CMK (cell line): Measurements from ENCODE around the gene CD81.
"Not testable (repeated sequence)": the region's sequence is repeated elsewhere in the genome, so short reads cannot be mapped to it uniquely, and the experiment has no call there.

Experiments used
- DNase-seq: peaks from one replicate; pipeline ENCODE4 v3.0.0-alpha.2; 2010; ENCODE audit warnings: low read depth

Gene CD81

DNA sequence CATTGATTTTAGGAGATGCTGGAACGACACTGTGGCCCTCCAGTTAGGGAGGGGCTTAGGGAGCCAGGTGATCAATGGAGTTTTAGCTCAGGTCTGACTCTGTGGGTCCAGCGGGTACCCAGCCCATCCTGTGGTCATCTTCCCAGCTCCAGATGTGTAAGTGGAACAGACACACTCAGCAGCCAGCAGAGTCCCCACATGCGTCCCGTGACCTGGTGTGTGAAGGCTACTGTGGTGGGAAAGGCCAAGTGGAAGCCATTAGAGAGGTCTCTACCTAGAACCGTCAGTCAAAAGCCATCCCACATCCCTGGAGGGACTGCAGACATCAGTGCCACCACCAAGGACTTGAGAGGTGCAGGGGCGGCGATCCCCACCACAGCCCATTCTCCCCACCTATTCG is 19.9 kb upstream of the CD81 start:
- DNase-seq: no peak

DNA sequence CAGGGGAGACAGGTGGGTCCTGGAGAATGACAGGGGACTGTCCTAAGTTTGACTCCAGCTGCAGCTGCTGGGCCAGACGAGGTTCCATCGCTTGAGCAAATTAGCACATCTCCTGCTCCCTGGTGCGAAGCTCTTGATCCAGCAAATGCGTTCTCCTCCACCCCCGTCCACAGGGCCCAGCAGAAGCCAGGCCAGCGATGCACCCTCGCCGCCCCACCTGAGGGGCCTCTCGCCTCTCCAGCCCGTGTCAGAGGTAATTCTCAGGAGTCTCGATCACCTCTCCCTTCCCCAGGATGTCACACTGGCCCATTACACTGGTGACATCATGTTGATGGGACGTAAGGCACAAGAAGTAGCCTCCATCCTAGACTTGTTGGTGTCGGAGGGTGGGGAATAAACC is 19.5 kb upstream of the CD81 start:
- DNase-seq: not testable (repeated sequence)

DNA sequence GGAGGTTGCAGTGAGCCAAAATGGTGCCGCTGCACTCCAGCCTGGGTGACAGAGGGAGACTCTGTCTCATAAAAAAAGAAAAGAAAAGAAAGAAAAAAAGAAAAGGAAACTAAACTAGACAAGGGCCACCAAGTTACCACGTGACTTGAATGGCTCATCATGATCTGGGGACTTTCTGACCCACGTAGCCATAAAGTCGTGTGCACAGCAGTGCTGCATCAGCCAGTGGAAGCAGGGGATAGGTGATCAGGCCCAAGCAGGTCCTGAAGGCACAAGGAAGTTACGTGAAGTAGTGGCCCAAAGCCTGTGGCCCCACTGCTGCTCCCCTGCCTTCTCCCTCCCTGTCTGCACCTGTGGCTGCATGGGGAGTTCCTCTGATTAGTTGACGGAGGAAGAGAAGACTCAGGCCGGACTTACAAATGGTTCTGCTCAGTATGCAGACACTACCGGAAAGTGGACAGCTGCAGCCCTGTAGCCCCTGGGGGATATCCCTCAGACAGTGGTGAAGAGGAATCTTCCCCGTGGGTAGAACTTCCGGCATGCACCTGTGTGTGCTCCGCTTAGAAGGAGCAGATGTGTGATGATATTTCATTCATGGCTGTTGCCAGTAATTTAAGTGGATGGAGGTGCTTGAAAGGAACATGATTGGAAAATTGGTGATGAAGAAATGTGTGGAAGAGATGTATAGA is 18.2 kb upstream of the CD81 start:
- no peak for DNase-seq

DNA sequence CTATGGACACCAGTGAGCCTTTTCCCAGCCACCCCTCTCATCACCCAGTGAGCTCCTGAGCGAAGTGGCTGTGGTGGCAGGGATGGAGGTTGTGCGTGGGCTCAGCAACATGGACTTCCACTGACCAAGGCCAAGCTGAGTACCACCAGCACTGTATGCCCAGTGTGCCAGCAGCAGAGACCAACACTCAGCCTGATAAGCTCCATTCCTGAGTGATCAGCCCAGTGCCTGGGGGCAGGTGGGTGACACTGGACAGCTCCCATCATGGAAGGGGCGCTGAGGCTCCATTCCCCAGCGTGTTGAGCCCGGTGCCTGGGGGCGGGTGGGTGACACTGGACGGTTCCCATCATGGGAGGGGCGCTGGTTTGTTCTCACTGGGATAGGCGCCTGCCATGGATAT is 17.6 kb upstream of the CD81 start:
- no peak for DNase-seq

DNA sequence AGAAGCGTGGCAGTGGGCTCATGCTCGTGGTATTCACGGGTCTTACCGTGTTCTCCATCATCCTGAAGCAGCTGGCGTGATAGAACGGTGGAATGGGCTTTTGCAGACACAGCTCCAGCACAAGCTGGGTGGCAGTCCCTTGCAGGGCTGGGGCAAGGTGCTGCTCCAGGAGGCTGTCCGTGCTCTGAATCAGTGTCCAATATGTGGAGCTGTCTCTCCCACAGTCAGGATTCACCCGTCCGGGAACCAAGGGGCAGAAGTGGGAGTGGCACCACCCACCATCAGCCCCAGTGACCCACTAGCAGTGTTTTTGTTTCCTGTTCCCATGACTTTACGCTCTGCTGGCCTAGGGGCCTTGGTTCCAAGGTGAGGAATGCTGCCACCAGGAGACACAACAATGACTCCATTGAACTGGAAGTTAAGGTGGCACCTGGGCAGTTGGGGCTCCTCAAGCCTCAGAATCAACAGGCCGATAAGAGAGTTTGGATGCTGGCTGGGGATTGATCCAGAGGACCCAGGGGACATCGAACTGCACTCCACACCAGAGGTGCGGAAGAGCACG is 16.9 kb upstream of the CD81 start:
- DNase-seq: no peak

DNA sequence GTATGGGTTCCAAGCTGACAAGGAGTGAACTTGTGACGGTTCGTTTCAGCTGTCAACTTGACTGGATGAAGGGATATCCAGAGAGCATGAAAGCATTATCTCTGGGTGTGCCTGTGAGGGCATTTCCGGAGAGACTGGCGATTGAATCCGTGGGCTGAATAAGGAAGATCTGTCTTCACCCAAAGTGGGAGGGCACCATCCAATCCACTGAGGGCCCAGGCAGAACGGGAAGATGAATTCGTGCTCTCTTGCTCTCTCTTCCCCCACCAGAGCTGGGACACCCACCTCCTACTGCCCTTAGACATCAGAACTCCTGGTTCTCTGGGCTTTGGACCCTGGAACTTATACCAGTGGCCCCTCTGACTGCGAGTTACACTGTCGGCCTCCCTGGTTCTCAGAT is 15.5 kb upstream of the CD81 start:
- DNase-seq: no peak

DNA sequence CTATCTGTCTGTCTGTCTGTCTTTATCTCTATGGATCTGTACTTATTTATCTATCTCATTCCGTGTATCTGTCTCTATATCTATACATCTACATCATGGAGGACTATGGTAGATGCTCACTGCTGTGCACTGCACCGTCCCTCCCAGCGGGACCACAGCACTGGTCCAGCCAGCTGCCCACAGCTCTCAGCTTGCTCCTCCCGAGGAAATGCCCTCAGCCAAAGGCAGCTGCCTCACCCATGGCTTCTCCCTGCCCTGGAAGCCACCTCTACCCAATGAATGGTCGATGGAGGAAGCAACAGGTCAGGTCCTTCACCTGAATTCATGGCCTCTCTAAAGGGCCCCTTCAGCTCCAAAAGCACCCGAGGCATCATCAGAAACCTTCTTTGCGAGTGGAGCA is 14.7 kb upstream of the CD81 start:
- no peak for DNase-seq

DNA sequence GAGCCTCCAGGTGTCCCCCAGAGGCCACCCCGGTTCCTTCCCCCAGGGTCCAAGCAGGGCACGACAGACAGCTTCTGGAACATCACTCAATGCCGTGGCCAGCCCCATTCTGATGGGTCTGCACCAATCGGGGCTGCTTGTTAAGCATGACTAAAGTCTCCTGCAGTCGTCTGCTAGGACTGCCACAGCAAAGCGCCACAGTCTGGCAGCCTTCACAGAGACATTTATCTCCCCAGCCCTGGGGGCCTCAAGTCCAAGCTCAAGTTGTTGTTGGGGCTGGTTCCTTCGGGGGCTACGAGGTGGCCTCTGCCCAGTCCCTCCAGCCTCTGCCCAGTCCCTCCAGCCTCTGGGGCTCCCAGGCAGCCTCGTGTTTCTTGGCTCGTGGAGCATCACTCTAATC is 14.0 kb upstream of the CD81 start:
- no peak for DNase-seq

DNA sequence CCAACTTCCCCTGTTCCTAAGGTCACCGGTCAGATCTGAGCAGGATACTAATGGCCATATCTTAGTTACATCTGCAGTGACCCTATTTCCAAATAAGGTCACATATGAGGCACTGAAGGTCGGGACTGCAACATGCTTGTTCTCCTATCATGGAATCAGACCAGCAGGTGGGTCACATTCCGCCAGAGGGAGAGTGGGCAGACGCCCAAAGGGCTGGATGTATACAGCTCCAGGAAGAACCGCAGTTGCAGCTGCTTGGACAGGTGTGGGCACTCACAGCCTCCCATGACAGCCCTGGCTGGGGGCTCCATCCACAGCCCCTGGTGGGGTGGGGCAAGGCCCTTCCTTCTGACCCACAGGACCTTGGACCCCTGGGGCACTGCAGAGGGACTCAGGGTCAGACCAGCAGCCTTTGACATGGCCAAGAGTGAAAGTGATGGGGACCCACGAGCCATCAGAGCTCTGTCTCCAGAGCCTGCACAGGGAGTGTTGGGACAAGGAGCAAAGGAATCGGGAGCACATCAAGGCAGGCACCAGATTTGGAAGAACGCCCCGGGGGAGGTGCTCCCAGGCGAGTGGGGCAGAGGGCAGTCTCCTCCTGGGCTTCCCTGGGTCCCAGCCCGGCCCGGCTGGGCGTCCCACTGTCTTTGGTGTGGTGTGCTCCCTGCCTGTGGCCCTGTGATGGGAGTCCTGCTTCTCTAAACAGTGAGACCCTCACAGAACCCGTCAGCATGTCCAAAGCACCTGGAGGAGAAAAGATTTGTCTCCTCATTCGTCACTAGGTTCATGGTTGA is 13.3 kb upstream of the CD81 start:
- no peak for DNase-seq

DNA sequence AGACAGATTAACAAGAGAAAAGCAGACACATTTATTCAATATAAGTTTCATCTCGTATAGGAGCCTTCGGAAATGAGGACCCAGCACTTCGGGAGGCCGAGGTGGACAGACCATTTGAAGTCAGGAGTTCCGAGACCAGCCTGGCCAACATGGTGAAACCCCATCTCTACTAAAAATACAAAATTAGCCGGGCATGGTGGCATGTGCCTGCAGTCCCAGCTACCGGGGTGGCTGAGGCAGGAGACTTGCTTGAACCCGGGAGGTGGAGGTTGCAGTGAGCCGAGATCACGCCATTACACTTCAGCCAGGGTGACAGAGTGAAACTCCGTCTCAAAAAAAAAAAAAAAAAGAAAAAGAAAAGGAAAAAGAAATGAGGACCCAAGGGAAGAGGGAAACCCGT is 12.7 kb upstream of the CD81 start:
- DNase-seq: not testable (repeated sequence)

DNA sequence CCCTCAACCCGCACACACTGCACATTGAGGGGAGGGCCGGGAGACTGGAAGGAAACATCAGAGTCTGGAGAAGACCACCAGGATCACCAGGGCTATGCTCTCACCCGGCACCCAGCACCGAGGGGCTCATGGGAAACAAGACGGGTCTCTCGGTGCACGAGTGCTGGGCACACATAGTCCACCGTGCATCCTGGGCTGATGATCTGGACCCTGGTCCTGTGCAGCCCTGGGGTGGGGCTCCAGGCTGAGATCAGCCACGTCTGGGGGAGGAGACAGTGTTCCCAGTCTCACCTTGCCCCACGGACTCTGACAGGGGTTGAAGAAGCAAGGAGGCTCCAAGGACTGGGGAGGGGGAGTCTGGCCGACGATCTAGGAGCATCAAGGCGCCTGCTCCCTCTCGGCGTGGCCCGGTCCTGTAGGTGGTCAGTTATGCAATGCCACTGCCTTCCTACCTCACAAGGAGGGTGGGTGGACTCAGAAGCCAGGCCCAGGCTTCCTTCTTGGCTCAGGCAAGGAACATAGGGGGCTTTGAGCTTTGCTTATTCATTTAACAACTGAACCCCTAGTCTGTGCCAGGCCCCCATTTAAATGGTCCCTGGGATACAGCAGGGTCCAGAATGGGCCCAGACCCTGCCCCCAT is 11.4 kb upstream of the CD81 start:
- DNase-seq: no peak

DNA sequence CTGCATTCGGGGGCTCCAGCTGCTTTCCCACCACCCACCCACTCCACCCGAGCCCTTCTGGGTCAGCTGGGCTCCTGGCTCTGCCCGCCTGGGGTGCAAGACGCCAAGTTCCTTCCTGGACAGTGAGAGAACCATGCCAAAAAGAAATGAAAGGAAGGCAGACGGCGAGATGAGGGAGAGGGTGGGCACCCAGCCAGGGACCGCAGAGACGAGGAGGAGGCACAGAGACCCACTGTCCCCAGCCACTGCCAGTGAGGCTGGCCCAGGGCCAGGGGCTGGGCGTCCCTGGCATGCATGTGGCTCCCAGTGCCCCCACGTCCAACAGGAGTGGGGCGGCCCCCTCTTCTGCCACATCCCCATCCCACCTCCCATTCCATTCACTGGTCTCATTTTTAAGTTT is 10.8 kb upstream of the CD81 start:
- DNase-seq: no peak

DNA sequence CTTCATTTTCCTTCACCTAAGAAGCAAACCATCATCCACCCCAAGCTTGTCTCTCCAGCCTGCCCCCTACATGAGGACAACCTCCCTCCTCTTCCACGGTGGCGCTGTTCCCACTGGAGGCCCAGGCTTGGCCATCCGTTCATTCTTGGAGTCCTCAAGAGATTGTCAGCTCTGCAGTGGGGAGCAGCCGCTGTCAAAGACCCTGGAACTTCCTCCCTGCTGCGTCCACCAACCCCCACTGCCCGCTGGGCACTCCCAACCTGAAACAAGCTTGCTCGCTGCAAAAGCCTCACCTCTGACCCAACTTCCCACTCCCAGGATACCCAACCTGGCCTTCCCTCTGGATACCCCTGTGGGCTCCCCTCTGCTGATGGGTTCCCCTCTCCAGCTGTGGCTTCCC is 10.4 kb upstream of the CD81 start:
- DNase-seq: no peak

DNA sequence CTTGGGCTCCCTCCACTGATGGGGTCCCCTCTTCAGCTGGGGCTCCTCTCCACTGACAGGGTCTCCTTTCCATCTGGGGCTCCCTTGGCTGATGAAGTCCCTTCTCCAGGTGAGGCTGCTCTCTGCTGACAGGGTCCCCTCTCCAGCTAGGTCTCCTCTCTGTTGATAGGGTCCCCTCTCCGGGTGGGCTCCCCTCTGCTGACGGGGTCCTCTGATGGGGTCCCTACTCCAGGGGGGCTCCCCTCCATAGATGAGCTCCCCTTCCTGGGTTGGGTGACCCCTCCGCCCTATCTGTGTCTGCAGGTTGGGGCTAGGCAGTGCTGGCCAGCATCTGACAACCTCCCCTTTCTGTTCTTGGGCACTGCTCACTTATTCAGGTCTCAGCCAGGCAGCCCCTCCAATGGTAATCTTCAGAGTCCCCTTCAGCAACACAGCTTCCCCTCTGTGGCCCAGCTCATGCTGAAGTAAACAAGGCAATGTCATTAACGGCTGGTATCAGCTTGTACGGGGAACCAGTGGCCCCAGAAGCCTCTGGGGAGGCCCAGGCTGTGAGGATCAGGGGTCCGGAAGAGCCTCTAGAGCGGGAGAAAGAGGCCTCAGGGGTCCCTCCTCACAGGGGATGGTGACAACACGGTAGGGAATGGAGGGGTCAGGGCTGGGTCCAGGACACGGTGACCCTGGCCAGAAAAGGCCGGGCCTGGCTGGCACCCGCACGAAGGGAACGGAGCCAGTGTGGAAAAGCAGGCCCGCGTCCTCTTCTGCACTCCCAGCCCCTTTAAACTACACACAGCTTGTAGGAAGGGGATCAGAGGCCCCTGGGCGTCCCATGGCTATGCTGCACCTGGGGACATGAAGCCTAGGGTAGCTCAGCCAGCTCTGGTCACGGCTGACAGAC is 9.6 kb upstream of the CD81 start:
- DNase-seq: no peak

DNA sequence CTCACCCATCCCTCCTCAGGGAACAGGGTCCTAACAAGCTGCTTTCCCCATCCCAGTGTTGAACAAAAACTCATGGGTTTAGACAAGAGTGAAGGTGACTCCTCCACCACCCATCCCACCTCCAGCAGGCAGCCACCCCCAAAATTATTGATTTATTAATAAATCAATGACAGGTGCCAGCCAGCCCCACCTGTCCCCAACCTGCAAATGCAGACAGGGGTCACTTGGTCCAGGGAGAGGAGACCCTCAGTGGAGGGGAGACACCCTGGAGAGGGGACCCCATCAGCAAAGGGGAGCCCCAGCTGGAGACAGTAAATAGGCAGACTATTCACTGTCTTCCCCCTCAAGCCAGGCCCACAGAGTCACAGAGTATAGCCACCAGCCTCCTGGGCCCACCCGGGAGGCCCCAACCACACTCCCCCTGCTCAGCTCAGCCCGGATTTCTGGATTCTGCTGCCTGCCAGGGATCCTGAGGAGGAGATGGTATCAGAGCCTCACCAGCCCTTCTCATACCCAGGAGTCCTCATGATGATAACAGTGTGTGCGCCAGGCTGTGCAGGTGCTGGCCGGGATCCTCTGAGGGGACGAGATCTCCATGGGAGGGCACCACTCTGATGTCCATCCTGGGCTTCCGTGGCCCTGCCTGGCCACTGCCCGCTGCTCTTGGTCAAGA is 8.8 kb upstream of the CD81 start:
- no peak for DNase-seq

DNA sequence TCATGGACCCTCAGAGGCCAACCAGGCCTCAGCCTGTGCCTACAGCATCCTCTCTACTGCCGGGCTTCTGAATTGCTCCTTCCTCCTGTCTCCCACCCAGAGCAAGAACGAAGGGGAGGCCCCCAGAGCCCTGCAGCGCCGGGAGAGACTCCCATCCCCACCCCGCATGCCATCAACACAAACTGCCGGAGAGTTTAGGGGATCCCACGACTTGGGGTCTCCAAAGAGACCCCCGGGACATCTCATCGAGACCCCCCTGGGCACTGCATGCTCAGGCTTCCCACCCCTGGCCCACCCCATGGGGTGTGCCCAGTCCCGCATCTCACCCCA is 8.3 kb upstream of the CD81 start:
- no peak for DNase-seq

DNA sequence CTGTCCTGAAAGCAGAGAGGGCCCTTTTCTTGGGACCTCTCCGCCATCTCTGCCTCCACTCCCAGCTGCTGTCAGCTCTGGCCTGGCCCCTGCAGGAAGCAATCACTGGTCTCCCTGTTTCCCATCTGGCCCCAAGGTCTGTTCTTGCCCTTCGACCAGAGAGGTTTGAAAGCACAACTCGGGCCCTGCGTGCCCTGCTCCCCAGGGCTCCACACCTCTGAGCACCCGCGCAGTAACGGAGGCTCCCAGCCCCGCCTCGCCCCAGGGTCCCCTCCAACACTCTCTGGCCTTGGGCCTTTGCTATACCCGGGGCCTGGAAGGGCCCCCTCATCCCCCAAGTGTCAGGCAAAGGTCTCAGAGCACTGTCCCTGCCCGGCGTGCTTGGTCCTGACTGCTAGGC is 7.8 kb upstream of the CD81 start:
- no peak for DNase-seq

DNA sequence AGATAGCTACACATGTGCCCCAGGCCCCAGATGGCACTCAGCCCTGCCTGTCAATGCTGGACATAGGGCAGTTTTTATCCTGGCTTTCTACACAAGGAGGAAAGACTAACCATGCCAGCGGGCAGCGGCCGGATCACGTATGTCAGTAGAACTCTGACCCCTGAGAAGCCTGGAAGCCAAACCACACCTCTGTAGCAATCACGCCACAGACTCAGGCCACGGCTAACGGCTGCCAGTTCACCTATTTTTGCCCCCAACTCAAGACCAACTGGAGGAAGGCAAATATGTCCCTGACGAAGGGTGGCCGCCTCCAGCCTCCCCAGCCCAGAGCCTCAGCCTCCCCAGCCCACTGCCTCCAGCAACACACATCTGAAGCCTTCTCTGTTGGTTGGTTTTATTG is 7.2 kb upstream of the CD81 start:
- no peak for DNase-seq

DNA sequence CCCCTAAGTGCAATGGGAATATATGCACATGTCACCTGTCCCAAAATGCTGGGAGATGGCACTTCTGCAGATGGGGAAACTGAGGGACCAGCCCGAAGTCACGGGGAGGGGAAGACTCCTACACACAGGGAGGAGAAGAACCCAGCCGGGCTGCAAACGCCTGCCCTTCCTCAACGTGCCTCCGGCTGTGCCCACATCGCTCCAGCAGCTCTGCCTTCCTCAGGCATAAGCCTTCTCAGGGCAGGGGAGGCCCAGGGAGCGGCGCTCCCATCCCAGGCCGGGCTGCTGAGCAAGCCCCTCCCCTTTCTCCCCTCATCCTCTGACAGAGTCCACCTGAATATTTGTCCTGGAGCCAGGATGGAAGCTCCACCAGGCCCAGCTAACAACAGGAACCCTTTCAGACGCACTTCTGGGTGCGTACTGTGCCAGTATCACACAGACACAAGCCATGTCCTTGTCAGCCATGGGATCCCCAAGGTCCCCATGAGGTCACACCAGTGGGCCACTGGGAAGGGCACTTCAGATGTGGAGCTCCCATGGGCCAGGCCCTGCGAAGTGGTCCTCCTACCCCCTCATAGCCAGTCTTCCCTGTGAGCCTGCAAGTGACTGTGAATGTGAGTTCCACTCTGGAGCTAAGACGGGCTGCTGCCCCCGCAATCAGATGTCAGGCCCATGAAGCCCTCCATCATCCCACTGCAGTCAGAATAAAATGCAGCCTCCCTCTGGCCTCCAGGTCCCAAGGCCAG is 2.5 kb upstream of the CD81 start:
- no peak for DNase-seq

DNA sequence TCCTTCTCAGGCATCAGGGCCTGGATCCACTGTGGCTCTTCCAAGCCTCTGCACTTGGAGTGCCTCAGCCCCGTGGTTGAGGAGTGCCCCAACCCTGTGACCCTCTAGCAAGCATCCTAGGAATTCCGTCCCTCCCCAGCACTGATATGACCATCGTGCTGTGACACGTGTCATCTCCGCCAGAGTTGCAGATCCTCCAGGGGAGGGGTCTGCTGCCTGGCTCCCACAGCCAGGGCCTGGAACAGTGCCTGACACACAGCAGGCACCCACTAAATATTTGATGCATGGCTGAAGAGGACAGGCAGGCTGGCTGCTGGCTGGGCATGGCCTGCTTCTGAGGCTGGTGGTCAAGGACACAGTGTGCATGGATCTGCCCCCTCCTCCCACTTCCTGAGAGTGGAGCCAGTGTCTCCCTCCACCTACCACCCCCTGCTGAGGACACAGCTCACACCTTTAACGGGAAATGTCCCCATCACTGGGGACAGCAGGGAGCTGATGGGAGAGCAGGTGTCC is 1.7 kb upstream of the CD81 start:
- no peak for DNase-seq
